Colonic mucosa (tissue), 4 donors: ENCODE data around the gene SMG7. TPM values are rescaled to one million over a fixed set of nuclear protein-coding genes. Genes with fewer than 3 reads are reported as not detected.

ENCODE experiments used
- DNase-seq: peaks from one replicate; pipeline ENCODE4 v3.0.0-alpha.2; 2020
- H3K27ac ChIP-seq: fragments of 200-600 bp; one replicate; pipeline ENCODE4 v1.8.0; 2021
- H3K27me3 ChIP-seq: fragments of 200-600 bp; one replicate; pipeline ENCODE4 v1.8.0; 2021
- H3K36me3 ChIP-seq: fragments of 200-600 bp; one replicate; pipeline ENCODE4 v1.8.0; 2021
- H3K4me1 ChIP-seq: fragments of 200-600 bp; one replicate; pipeline ENCODE4 v1.8.0; 2021; ENCODE audit warnings: mild to moderate bottlenecking
- H3K4me3 ChIP-seq: fragments of 200-600 bp; one replicate; pipeline ENCODE4 v1.8.0; 2021
- H3K9ac ChIP-seq, 2 donors: one replicate each; pipeline ENCODE4 v1.7.0; 2013; ENCODE audit warnings: control low read depth in 2 of 2, low read depth in 2 of 2, low read length in 2 of 2
- H3K9me3 ChIP-seq: fragments of 200-600 bp; one replicate; pipeline ENCODE4 v1.8.0; 2021
- intact Hi-C: fragments of 100-400 bp; cut with DNase I; formaldehyde crosslinking; loops from one replicate; pipeline ENCODE4 v1.14.1; 2022
- total RNA-seq, 2 donors: library from RNA; stranded (reverse); fragmentation: NEBNext Ultra II Directional in 1 of 2; extraction: Animal tissue kit (Norgen Biotek cat#: 25700) in 1 of 2; gene quantifications; one replicate each; pipeline ENCODE4 v1.2.1, GENCODE V29; 2021
- TF ChIP-seq, protein P1 (sequence below): fragments of 200-600 bp; IDR thresholded peaks from one replicate; pipeline ENCODE4 v1.8.0; 2022; ENCODE audit warnings: antibody characterized with exemption, mild to moderate bottlenecking
- donor health status: healthy.
- donor health status: DM: no; HTN: no; CAD: no.
- donor health status: DM: no; HTN: no; CAD: no.

SMG7 gene
- total RNA-seq, 2 donors from 2014 or later = 55.2 to 57.1 TPM

GRCh38 chr1:183551924-183552323 lies 79.6 kb downstream of the SMG7 start:
- no peaks in the 10 kb centered on the region for H3K27me3 ChIP-seq
- no peak for DNase-seq
- TF ChIP-seq, protein P1, sequence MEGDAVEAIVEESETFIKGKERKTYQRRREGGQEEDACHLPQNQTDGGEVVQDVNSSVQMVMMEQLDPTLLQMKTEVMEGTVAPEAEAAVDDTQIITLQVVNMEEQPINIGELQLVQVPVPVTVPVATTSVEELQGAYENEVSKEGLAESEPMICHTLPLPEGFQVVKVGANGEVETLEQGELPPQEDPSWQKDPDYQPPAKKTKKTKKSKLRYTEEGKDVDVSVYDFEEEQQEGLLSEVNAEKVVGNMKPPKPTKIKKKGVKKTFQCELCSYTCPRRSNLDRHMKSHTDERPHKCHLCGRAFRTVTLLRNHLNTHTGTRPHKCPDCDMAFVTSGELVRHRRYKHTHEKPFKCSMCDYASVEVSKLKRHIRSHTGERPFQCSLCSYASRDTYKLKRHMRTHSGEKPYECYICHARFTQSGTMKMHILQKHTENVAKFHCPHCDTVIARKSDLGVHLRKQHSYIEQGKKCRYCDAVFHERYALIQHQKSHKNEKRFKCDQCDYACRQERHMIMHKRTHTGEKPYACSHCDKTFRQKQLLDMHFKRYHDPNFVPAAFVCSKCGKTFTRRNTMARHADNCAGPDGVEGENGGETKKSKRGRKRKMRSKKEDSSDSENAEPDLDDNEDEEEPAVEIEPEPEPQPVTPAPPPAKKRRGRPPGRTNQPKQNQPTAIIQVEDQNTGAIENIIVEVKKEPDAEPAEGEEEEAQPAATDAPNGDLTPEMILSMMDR = no peak
- H3K36me3 ChIP-seq = no peaks in the 10 kb centered on the region
- H3K27ac ChIP-seq = no peak overlapping the region
- no peaks in the 10 kb centered on the region for H3K4me1 ChIP-seq
- H3K4me3 ChIP-seq = no peak overlapping the region
- H3K9me3 ChIP-seq = no peaks in the 10 kb centered on the region
- H3K9ac ChIP-seq = no peak overlapping the region
- intact Hi-C loops = no loop called here

- TF ChIP-seq, protein P1 = no peak
- Histone ChIP-seq H3K9me3 (no peaks in the 10 kb centered on the region), H3K27ac (no peak overlapping the region), H3K9ac (no peak overlapping the region), H3K27me3 (no peaks in the 10 kb centered on the region), H3K4me1 (no peaks in the 10 kb centered on the region), H3K4me3 (no peak overlapping the region), H3K36me3 (no peaks in the 10 kb centered on the region)
- no peak for DNase-seq
- intact Hi-C loops = no loop called here
Measured at GRCh38 chr1:183552441-183552840, 80.1 kb downstream of the SMG7 start.

- Histone ChIP-seq H3K4me1 (no peaks in the 10 kb centered on the region), H3K9ac (no peak overlapping the region), H3K9me3 (no peaks in the 10 kb centered on the region), H3K27ac (no peak overlapping the region), H3K4me3 (no peak overlapping the region), H3K36me3 (no peaks in the 10 kb centered on the region), H3K27me3 (no peaks in the 10 kb centered on the region)
- intact Hi-C loops = no loop called here
- TF ChIP-seq, protein P1 = no peak
- DNase-seq = no peak
Measured at GRCh38 chr1:183552891-183553290, 80.6 kb downstream of the SMG7 start.

DNA sequence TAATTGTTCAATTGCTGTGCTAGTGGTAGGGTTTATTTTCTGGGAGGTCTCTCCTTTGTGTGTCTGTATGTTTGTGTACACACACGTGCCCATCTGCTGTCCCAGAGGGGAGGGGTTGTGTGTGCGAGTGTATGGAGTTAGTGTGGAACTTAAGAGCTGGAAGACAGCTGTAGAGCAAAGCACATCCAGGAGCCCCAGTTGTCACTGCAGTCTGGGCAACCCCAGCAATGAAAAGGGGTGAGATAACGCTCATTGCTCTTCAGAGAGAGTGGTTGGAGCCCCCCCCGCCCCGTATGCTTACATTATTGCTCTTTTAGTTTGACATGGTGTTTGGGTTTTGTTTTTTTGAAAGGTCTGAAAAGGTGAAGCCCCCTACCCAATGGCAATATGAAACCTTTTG lies 81.0 kb downstream of the SMG7 start:
- Histone ChIP-seq H3K9me3 (no peaks in the 10 kb centered on the region), H3K36me3 (no peaks in the 10 kb centered on the region), H3K27me3 (no peaks in the 10 kb centered on the region), H3K4me1 (no peaks in the 10 kb centered on the region), H3K4me3 (no peak overlapping the region), H3K27ac (no peak overlapping the region), H3K9ac (no peak overlapping the region)
- intact Hi-C loops = no loop called here
- TF ChIP-seq, protein P1 = no peak
- no peak for DNase-seq

DNA sequence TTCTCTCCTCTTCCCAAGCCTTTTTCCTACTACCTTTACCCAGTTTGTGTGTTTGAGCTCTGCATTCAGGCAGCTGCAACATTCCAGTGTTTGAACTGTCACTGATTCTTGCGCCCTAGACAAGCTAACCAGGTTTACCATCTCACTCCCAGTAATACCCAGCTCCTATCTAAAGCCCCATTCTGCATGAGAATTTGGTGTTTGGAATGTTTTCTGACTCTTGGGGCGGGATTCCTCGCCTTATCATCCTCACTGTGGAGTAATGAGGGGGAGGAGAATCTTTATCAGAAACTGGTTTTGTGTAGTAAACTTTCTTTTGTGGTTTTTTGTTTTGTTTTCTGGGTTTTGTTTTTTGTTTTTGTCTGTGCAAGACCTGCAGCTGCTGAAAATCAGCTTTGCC lies 81.5 kb downstream of the SMG7 start:
- intact Hi-C loops = no loop called here
- Histone ChIP-seq H3K4me3 (no peak overlapping the region), H3K27me3 (no peaks in the 10 kb centered on the region), H3K27ac (no peak overlapping the region), H3K9me3 (no peaks in the 10 kb centered on the region), H3K36me3 (no peaks in the 10 kb centered on the region), H3K9ac (no peak overlapping the region), H3K4me1 (no peaks in the 10 kb centered on the region)
- no peak for DNase-seq
- TF ChIP-seq, protein P1 = no peak

GRCh38 chr1:183554577-183554976 lies 82.3 kb downstream of the SMG7 start:
- Histone ChIP-seq H3K4me1 (no peaks in the 10 kb centered on the region), H3K9me3 (no peaks in the 10 kb centered on the region), H3K27me3 (no peaks in the 10 kb centered on the region), H3K27ac (no peak overlapping the region), H3K4me3 (no peak overlapping the region), H3K36me3 (no peaks in the 10 kb centered on the region), H3K9ac (no peak overlapping the region)
- DNase-seq = no peak
- TF ChIP-seq, protein P1 = no peak
- intact Hi-C loops = no loop called here
